Erythroblast (primary cell): Measurements from ENCODE around the gene ADISSP.

Experiments
- DNase-seq, 2 experiments: peaks; one replicate each; lab custom pipeline; 2025; lab: John Stamatoyannopoulos, UW
- GATA1 ChIP-seq: IDR thresholded peaks from 2 replicates; pipeline ENCODE4 v1.6.1; 2011; ENCODE audit warnings: low read depth, mild to moderate bottlenecking, control low read depth, low read length, moderate library complexity
- POLR2A ChIP-seq: IDR thresholded peaks from 2 replicates; pipeline ENCODE4 v1.6.1; 2011; ENCODE audit warnings: mild to moderate bottlenecking, low read length

Gene ADISSP

GRCh38 chr20:3707508-3707899 is 60.0 kb downstream of the ADISSP start:
- no peak for DNase-seq
- TF ChIP-seq POLR2A (no peak), GATA1 (no peak)

- no peak for DNase-seq
- no peak for TF ChIP-seq POLR2A
- TF ChIP-seq GATA1: no peak
Measured at GRCh38 chr20:3706774-3707507, 60.6 kb downstream of the ADISSP start.

GRCh38 chr20:3705970-3706739 is 61.4 kb downstream of the ADISSP start:
- TF ChIP-seq POLR2A (no peak), GATA1 (no peak)

GRCh38 chr20:3705491-3705969 is 62.0 kb downstream of the ADISSP start:
- no peak for TF ChIP-seq POLR2A
- TF ChIP-seq GATA1: no peak
- DNase-seq: no peak

More at GRCh38 chr20:3705970-3706739, 61.4 kb downstream of the ADISSP start:
- DNase-seq: no peak

- no peak for DNase-seq
Measured at GRCh38 chr20:3704087-3704486, 63.5 kb downstream of the ADISSP start.

More at GRCh38 chr20:3704087-3704486, 63.5 kb downstream of the ADISSP start:
- no peak for TF ChIP-seq GATA1
- TF ChIP-seq POLR2A: no peak
